ENCODE measurements around the gene PMPCA. TPM values are rescaled to one million over a fixed set of nuclear protein-coding genes. Genes with fewer than 3 reads are reported as not detected.

PMPCA gene
- total and polyA plus RNA-seq, 2 donors (not counting 1 experiment from before 2014, with no cell fraction given) = 26.4 to 70.2 TPM

DNA sequence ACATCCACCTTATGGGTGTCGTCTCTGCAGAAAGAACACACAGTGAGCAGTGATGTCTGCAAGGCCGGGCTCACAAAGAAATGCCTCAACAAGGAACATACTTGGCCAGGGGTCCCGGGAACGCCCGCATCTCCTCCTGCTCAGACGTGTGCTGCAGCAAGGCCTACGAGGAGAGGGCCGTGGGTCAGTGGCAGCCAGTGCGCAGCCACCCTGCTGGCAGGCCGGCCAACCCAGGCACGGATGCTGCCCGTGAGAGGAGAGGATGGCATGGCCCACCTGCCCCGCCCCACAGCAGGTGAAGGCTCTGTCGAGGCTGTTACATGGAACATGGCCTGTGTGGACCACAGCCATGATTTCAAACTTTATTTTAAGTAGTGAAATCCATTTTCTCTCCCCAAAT, 53.1 kb downstream of the PMPCA start:
- Histone ChIP-seq H3K27ac (ENCODE audit: insufficient read depth, low read length) (no peak overlapping the region), H2AFZ (ENCODE audit: low read length) (no peak overlapping the region), H3K27me3 (ENCODE audit: control insufficient read depth, insufficient read depth, low read length) (no peaks in the 10 kb centered on the region), H3K4me2 (ENCODE audit: extremely low read depth, insufficient read depth, low read length) (no peak overlapping the region), H3K4me3 (replicated peaks in 1 of 4; ENCODE audit: control extremely low read depth in 1 of 4, insufficient read depth in 1 of 4, low read depth in 3 of 4, low read length in 4 of 4) (no peak overlapping the region), H3K36me3 (ENCODE audit: control insufficient read depth, insufficient read depth, low read length) (peaks cover 49% of the 10 kb centered on the region), H4K20me1 (ENCODE audit: control insufficient read depth, extremely low read depth, insufficient read depth, low read length) (no peaks in the 10 kb centered on the region), H3K9me3 (ENCODE audit: control insufficient read depth, insufficient read depth, low read depth, low read length) (no peaks in the 10 kb centered on the region), H3K4me1 (ENCODE audit: control insufficient read depth, extremely low read depth, insufficient read depth, low read length) (no peaks in the 10 kb centered on the region), H3K9ac (ENCODE audit: insufficient read depth, low read length) (no peak overlapping the region), H3K79me2 (ENCODE audit: control insufficient read depth, insufficient read depth, low read length) (no peaks in the 10 kb centered on the region)
- DNase-seq (ENCODE audit: low read depth in 2 of 2) = no peak
- TF ChIP-seq, protein P1, sequence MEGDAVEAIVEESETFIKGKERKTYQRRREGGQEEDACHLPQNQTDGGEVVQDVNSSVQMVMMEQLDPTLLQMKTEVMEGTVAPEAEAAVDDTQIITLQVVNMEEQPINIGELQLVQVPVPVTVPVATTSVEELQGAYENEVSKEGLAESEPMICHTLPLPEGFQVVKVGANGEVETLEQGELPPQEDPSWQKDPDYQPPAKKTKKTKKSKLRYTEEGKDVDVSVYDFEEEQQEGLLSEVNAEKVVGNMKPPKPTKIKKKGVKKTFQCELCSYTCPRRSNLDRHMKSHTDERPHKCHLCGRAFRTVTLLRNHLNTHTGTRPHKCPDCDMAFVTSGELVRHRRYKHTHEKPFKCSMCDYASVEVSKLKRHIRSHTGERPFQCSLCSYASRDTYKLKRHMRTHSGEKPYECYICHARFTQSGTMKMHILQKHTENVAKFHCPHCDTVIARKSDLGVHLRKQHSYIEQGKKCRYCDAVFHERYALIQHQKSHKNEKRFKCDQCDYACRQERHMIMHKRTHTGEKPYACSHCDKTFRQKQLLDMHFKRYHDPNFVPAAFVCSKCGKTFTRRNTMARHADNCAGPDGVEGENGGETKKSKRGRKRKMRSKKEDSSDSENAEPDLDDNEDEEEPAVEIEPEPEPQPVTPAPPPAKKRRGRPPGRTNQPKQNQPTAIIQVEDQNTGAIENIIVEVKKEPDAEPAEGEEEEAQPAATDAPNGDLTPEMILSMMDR (conservative IDR thresholded peaks at IDR 0.05 in 1 of 2, IDR thresholded peaks at IDR 0.05 in 1 of 2; ENCODE audit: low read depth in 1 of 2, low read length in 2 of 2) = no peak
- TF ChIP-seq EZH2 (IDR thresholded peaks at IDR 0.05; ENCODE audit: low read length, missing control alignments) = no peak

- DNase-seq (ENCODE audit: low read depth in 2 of 2) = no peak
- TF ChIP-seq EZH2 (IDR thresholded peaks at IDR 0.05; ENCODE audit: low read length, missing control alignments) = no peak
- TF ChIP-seq, protein P1 (conservative IDR thresholded peaks at IDR 0.05 in 1 of 2, IDR thresholded peaks at IDR 0.05 in 1 of 2; ENCODE audit: low read depth in 1 of 2, low read length in 2 of 2) = no peak
- no peaks in the 10 kb centered on the region for H3K9me3 ChIP-seq (ENCODE audit: control insufficient read depth, insufficient read depth, low read depth, low read length)
- no peaks in the 10 kb centered on the region for H4K20me1 ChIP-seq (ENCODE audit: control insufficient read depth, extremely low read depth, insufficient read depth, low read length)
- no peak overlapping the region for H3K9ac ChIP-seq (ENCODE audit: insufficient read depth, low read length)
- H3K36me3 ChIP-seq (ENCODE audit: control insufficient read depth, insufficient read depth, low read length) = peaks cover 45% of the 10 kb centered on the region
- no peak overlapping the region for H3K4me3 ChIP-seq (replicated peaks in 1 of 4; ENCODE audit: control extremely low read depth in 1 of 4, insufficient read depth in 1 of 4, low read depth in 3 of 4, low read length in 4 of 4)
- H3K4me2 ChIP-seq (ENCODE audit: extremely low read depth, insufficient read depth, low read length) = no peak overlapping the region
- no peak overlapping the region for H3K27ac ChIP-seq (ENCODE audit: insufficient read depth, low read length)
- no peaks in the 10 kb centered on the region for H3K79me2 ChIP-seq (ENCODE audit: control insufficient read depth, insufficient read depth, low read length)
- no peaks in the 10 kb centered on the region for H3K27me3 ChIP-seq (ENCODE audit: control insufficient read depth, insufficient read depth, low read length)
- H2AFZ ChIP-seq (ENCODE audit: low read length) = no peak overlapping the region
- H3K4me1 ChIP-seq (ENCODE audit: control insufficient read depth, extremely low read depth, insufficient read depth, low read length) = no peaks in the 10 kb centered on the region
Observed at GRCh38 chr9:136464241-136464640, 53.8 kb downstream of the PMPCA start.

DNA sequence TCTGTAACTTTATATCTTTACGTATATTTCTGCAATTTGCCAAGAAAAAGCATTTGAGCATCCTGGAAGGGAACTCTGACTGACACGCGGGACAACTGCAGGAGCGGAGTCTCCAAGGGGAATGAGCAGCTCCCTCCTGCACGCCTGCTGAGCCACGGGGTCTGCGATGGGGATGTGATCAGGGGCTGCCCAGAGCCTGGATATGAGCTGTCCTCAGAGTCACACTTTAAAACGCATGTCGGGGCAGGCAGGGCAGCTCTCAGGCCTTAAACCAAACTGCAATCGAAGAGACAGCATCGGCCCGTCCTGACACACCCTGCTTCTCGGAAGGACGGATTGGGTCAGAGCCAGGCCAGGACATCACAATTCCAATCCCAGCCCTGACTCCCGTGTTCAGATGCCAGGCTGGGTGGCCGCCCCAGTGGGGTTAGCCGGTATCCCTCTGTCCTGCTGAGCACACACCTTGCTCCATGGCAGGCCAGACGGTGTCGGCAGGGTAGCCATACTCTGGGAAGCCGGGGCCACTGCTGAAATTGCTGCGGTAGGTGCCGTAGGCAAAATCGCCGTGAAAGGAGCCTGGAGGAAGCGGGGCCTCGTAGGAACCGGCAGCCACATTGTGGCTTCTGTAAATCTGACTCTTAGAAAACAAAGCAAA, 55.2 kb downstream of the PMPCA start:
- no peak for TF ChIP-seq EZH2 (IDR thresholded peaks at IDR 0.05; ENCODE audit: low read length, missing control alignments)
- TF ChIP-seq, protein P1 (conservative IDR thresholded peaks at IDR 0.05 in 1 of 2, IDR thresholded peaks at IDR 0.05 in 1 of 2; ENCODE audit: low read depth in 1 of 2, low read length in 2 of 2) = no peak
- Histone ChIP-seq H2AFZ (ENCODE audit: low read length) (no peak overlapping the region), H4K20me1 (ENCODE audit: control insufficient read depth, extremely low read depth, insufficient read depth, low read length) (no peaks in the 10 kb centered on the region), H3K27me3 (ENCODE audit: control insufficient read depth, insufficient read depth, low read length) (no peaks in the 10 kb centered on the region), H3K27ac (ENCODE audit: insufficient read depth, low read length) (no peak overlapping the region), H3K4me2 (ENCODE audit: extremely low read depth, insufficient read depth, low read length) (no peak overlapping the region), H3K9me3 (ENCODE audit: control insufficient read depth, insufficient read depth, low read depth, low read length) (no peaks in the 10 kb centered on the region), H3K36me3 (ENCODE audit: control insufficient read depth, insufficient read depth, low read length) (peaks cover 47% of the 10 kb centered on the region), H3K79me2 (ENCODE audit: control insufficient read depth, insufficient read depth, low read length) (peaks cover 6% of the 10 kb centered on the region), H3K4me3 (replicated peaks in 1 of 4; ENCODE audit: control extremely low read depth in 1 of 4, insufficient read depth in 1 of 4, low read depth in 3 of 4, low read length in 4 of 4) (no peak overlapping the region), H3K9ac (ENCODE audit: insufficient read depth, low read length) (no peak overlapping the region), H3K4me1 (ENCODE audit: control insufficient read depth, extremely low read depth, insufficient read depth, low read length) (no peaks in the 10 kb centered on the region)
- no peak for DNase-seq (ENCODE audit: low read depth in 2 of 2)
